Measurements from ENCODE around the gene TTLL11.

TTLL11 gene

DNA sequence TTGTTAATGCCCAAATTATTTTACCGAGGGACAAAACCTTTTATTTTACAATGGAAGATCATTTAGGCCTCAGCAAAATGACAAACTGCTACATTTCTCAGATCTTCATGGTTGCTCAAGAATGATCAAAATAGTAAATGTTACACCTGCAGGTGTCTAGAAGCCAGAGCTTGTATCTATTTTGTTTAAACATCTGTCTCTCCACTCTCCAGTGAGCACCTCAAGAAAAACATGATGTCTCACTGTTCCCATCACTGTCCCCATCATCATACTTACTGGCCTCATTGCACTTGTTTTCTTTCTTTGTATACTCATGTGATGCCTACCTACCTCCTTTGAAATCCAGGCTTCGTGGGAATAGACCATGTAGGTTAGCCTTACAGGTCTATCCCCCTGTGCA lies 149.6 kb downstream of the TTLL11 start:
- H3K27ac ChIP-seq, result no peak overlapping the region
- ChIA-PET POLR2A (ENCODE audit: low non-redundant PET) (no interaction called here), CTCF (interaction anchor here (0.8 kb wide), 1 partner anchor 1328 kb away, joined by 3 read pairs; no protein-coding TSS in a partner anchor)
- DNase-seq (ENCODE audit: low spot score), result no peak
- TF ChIP-seq, protein P1, sequence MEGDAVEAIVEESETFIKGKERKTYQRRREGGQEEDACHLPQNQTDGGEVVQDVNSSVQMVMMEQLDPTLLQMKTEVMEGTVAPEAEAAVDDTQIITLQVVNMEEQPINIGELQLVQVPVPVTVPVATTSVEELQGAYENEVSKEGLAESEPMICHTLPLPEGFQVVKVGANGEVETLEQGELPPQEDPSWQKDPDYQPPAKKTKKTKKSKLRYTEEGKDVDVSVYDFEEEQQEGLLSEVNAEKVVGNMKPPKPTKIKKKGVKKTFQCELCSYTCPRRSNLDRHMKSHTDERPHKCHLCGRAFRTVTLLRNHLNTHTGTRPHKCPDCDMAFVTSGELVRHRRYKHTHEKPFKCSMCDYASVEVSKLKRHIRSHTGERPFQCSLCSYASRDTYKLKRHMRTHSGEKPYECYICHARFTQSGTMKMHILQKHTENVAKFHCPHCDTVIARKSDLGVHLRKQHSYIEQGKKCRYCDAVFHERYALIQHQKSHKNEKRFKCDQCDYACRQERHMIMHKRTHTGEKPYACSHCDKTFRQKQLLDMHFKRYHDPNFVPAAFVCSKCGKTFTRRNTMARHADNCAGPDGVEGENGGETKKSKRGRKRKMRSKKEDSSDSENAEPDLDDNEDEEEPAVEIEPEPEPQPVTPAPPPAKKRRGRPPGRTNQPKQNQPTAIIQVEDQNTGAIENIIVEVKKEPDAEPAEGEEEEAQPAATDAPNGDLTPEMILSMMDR (conservative IDR thresholded peaks at IDR 0.05; ENCODE audit: low read depth), result no peak

DNA sequence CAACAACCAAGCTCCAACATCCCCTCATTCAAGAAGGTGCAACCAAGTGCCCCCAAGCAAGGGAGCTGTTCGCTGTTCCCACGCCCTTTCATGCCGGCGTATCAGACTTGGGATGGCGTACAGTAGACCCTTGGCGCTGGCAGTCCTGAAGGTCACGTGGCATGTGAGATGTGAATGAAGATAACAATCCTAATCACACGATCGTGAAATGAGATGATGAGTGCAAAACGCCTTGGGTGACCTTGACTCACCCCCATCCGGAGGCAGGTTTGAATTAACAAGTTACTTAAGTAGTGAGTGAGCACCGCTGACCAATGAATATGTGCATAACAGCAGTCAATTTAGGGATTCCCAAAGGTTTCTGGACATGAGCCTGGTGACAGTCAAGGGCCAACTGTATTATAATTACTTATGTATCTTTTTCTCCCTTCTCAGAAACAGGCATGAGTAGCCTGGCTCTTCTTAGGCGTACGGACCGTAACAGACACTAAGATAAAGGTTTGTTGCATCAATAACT lies 150.2 kb downstream of the TTLL11 start:
- POLR2A ChIA-PET (ENCODE audit: low non-redundant PET), result no interaction called here
- no peak for DNase-seq (ENCODE audit: low spot score)
- no peak overlapping the region for H3K27ac ChIP-seq
- CTCF ChIA-PET, result interaction anchor here (0.8 kb wide), 1 partner anchor 1327 kb away, joined by 3 read pairs; no protein-coding TSS in a partner anchor
- TF ChIP-seq, protein P1 (conservative IDR thresholded peaks at IDR 0.05; ENCODE audit: low read depth), result no peak

DNA sequence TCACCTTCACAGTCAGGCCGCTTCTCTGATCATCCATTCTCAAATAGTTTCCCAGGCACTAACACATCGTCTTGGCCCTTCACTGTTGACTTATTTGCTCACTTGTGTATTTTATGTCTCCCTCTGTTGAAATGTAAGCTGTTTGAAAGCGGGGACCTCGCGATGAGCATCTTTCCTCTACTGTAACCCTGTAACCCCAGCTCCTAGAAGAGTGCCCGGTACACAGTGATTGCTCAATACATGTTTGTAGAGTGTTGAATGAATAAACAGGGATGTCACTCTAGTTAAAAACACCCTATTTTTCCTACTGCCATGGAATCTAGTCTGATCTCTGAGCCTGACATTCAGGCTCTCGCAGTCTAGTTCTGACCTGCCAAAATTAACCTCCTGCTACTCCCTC lies 150.8 kb downstream of the TTLL11 start:
- ChIA-PET POLR2A (ENCODE audit: low non-redundant PET) (no interaction called here), CTCF (interaction anchor here (0.6 kb wide), 1 partner anchor 16 kb away, joined by 3 read pairs; no protein-coding TSS in a partner anchor)
- DNase-seq (ENCODE audit: low spot score), result no peak
- no peak overlapping the region for H3K27ac ChIP-seq
- TF ChIP-seq, protein P1 (conservative IDR thresholded peaks at IDR 0.05; ENCODE audit: low read depth), result no peak

DNA sequence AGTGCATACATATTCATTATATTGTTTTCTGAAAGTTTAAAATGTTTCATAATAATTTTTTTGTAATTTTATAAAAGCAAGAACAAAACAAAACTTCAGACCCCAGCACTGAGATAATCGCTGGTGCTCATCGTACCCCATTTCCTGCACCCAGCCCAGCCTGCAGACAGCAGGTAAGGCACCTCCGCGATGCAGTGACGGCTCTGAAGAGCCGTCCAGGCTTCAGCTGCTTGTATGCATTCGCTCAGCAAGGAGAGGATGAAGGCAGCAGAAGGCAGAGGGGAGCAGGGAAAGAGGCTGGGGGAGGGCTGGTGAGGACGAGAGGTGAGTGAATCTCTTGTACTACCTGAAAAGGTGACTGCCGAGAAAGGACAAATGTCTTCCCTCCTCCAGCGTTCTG lies 153.5 kb downstream of the TTLL11 start:
- TF ChIP-seq, protein P1 (conservative IDR thresholded peaks at IDR 0.05; ENCODE audit: low read depth), result no peak
- ChIA-PET CTCF (interaction anchor here (0.6 to 0.7 kb wide), 2 partner anchors 9 to 407 kb away, joined by 3 to 4 read pairs; no protein-coding TSS in a partner anchor), POLR2A (ENCODE audit: low non-redundant PET) (no interaction called here)
- DNase-seq (ENCODE audit: low spot score), result no peak
- H3K27ac ChIP-seq, result no peak overlapping the region

DNA sequence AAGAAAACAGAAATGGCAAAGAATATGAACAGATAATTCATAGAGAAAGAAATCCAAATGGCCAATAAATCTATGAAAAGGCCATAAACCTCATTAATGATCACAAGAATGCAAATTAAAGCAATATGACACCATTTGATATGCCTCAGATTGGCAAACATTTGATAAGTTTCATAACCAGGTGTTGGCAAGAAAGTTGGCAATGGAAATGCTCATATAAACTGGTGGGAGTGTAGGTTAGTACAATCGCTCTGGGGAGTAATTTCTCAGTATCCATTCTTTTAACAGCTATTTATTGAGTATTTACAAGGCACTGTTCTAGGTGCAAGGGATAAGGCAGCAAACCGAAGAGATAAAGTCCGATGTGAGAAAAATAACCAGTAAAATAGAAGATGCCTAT lies 154.5 kb downstream of the TTLL11 start:
- ChIA-PET POLR2A (ENCODE audit: low non-redundant PET) (no interaction called here), CTCF (no interaction called here)
- no peak overlapping the region for H3K27ac ChIP-seq

DNA sequence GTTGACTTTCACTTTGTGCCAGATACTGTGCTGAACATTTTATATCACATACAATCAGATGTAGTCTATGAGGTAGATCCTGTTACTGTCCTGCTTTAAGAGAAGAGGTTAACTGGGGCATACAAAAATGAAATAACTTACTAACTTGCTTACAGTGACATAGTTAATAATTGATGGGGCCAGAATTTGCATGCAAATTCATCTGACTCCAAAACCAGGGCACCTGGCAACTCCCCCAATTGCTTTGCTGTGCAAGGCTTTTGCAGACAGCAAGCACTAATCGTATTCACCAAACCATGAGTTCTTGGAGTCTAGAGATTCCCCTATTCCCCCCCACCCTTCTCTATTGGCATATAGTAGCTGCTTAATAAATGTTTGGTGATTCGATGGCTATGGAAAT lies 155.9 kb downstream of the TTLL11 start:
- no peak overlapping the region for H3K27ac ChIP-seq
- TF ChIP-seq, protein P1 (conservative IDR thresholded peaks at IDR 0.05; ENCODE audit: low read depth), result no peak

More for the DNA sequence above, 154.5 kb downstream of the TTLL11 start:
- no peak for DNase-seq (ENCODE audit: low spot score)
- TF ChIP-seq, protein P1 (conservative IDR thresholded peaks at IDR 0.05; ENCODE audit: low read depth), result no peak

More for the DNA sequence above, 155.9 kb downstream of the TTLL11 start:
- no peak for DNase-seq (ENCODE audit: low spot score)
- POLR2A ChIA-PET (ENCODE audit: low non-redundant PET), result no interaction called here
- CTCF ChIA-PET, result interaction anchor here (0.7 kb wide), 1 partner anchor 17 kb away, joined by 4 read pairs; no protein-coding TSS in a partner anchor

Data from RWPE1 (cell line).